Measurements from ENCODE around the gene TSPY9.
"Not testable (repeated sequence)": the region's sequence is repeated elsewhere in the genome, so short reads cannot be mapped to it uniquely, and the experiment has no call there.

The TSPY9 gene, protein sequence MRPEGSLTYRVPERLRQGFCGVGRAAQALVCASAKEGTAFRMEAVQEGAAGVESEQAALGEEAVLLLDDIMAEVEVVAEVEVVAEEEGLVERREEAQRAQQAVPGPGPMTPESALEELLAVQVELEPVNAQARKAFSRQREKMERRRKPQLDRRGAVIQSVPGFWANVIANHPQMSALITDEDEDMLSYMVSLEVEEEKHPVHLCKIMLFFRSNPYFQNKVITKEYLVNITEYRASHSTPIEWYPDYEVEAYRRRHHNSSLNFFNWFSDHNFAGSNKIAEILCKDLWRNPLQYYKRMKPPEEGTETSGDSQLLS

DNA sequence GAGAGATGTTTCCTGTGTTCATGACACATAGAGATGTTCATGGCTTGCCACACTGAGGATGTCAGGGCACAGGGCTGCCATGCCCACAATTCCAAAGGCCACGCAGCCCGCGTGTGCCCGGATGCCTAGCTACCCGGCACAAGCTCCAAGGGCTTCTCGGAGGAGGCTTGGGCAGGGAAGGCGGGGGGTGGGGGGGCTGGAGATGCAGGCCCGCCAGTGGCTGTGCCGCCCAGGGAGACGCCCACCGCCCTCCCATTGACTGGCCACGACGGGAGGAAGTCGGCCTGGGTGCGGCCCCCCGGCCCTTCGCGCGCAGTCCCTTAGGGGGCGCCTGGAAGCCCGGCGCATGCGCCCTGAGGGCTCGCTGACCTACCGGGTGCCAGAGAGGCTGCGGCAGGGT, at the start of gene TSPY9:
Gene TSPY9, plus strand, starts transcription at position 301 of the 400 bp plus-strand sequence. Its CDS starts 46 bp downstream, at position 347.
- not testable (repeated sequence) for DNase-seq

DNA sequence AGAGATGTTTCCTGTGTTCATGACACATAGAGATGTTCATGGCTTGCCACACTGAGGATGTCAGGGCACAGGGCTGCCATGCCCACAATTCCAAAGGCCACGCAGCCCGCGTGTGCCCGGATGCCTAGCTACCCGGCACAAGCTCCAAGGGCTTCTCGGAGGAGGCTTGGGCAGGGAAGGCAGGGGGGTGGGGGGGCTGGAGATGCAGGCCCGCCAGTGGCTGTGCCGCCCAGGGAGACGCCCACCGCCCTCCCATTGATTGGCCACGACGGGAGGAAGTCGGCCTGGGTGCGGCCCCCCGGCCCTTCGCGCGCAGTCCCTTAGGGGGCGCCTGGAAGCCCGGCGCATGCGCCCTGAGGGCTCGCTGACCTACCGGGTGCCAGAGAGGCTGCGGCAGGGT, 20.4 kb upstream of the TSPY9 start, which contains the start of gene TSPY1:
Gene TSPY1, plus strand, starts transcription at position 301 of the 400 bp plus-strand sequence. Its CDS starts 46 bp downstream, at position 347.
- not testable (repeated sequence) for DNase-seq

DNA sequence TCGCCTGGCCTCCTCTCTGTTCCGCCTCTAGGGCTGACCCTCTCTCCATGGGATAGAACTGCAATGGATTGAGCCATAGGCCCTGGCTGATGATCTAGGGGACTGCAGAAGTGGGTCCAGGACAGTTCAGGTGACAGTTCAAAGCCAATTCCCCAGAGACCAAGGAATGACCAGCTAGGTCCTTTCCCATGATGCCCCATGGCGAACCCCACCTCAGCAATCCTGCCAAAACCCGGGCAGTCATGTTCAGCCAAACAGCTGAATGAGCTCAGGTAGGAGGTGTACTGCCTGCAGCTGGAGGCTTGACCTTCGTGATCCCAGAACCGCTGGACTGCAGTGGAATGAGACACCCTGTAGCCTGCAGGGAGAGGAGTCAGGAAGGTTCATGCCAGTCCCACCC, 17.3 kb downstream of the TSPY9 start:
- not testable (repeated sequence) for DNase-seq

DNA sequence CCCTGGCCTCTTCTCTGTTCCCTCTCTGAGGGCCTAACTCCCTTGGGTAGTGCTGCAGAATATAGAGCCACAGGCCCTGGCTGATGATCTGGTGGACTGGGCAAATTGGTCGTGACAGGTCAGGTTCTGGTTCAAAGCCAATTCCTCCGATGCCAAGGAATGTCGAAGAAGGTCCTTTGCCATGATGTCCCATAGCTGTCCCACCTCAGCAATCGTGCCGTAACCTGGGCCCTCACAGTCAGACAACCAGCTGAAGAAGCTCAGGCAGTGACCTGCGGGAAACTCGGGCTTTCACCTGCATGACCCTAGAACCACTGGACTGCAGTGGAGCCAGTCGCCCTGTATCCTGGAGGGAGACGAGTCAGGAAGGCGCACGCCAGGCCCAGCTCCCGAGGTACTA, 29.2 kb downstream of the TSPY9 start:
- not testable (repeated sequence) for DNase-seq

DNA sequence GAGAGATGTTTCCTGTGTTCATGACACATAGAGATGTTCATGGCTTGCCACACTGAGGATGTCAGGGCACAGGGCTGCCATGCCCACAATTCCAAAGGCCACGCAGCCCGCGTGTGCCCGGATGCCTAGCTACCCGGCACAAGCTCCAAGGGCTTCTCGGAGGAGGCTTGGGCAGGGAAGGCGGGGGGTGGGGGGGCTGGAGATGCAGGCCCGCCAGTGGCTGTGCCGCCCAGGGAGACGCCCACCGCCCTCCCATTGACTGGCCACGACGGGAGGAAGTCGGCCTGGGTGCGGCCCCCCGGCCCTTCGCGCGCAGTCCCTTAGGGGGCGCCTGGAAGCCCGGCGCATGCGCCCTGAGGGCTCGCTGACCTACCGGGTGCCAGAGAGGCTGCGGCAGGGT, 40.5 kb downstream of the TSPY9 start, which contains the start of gene TSPY10:
Gene TSPY10, plus strand, starts transcription at position 301 of the 400 bp plus-strand sequence. Its CDS starts 46 bp downstream, at position 347.
- not testable (repeated sequence) for DNase-seq

All from activated naive CD4-positive, alpha-beta T cell (primary cell).